A549 (cell line): ENCODE data around the gene IPO4. TPM values are rescaled to one million over a fixed set of nuclear protein-coding genes. Genes with fewer than 3 reads are reported as not detected.

Experiments
- ATAC-seq, 2 experiments: fragments of 200-7000 bp in 1 of 2; fragments of >200 bp in 1 of 2; cut with Nextera tagmentation in 1 of 2; cut with Tn5 transposase in 1 of 2; 3 replicates each; pipeline versions ENCODE4 v1.8.0 to v1.9.1; 2018 to 2020; ENCODE audit warnings: mild to moderate bottlenecking in 1 of 2, moderate library complexity in 1 of 2
- CTCF ChIA-PET: fragments of 300-600 bp; sonication (Branson Sonifier 250); formaldehyde crosslinking; extraction: SDS; loops from one replicate; lab custom pipeline; 2021; ENCODE audit warnings: antibody characterized with exemption, inconsistent platforms; lab: Yijun Ruan, JAX
- POLR2A ChIA-PET: fragments of 350-600 bp; formaldehyde crosslinking; extraction: SDS; loops from one replicate; lab custom pipeline; 2021; ENCODE audit warnings: antibody characterized with exemption, inconsistent platforms; lab: Yijun Ruan, JAX
- DNase-seq, 2 experiments: peaks; one replicate each; pipeline versions ENCODE4 v3.0.0 to v3.0.0-alpha.2; 2011 to 2016; ENCODE audit warnings: low read depth in 1 of 2, low spot score in 1 of 2
- FAIRE-seq: peaks from 2 replicates; lab custom pipeline; 2011; peaks lifted over from hg19 to GRCh38; lab: Jason Lieb, UNC
- H3K27ac ChIP-seq, 2 experiments: fragments of >200 bp; sonication (Bioruptor Twin); formaldehyde crosslinking; 3 replicates each; pipeline ENCODE4 v1.5.1; 2016 to 2017
- H3K4me1 ChIP-seq: fragments of >200 bp; sonication (Bioruptor Twin); formaldehyde crosslinking; 3 replicates; pipeline ENCODE4 v1.6.1; 2016
- H3K4me2 ChIP-seq: fragments of >200 bp; sonication (Bioruptor Twin); formaldehyde crosslinking; 3 replicates; pipeline ENCODE4 v1.6.1; 2016
- H3K4me3 ChIP-seq: fragments of >200 bp; sonication (Bioruptor Twin); formaldehyde crosslinking; 3 replicates; pipeline ENCODE4 v1.5.1; 2016
- H3K9me3 ChIP-seq: fragments of >200 bp; sonication (Bioruptor Twin); formaldehyde crosslinking; 3 replicates; pipeline ENCODE4 v1.6.1; 2016
- ATOH8 ChIP-seq: fragments of 250-450 bp; sonication (Bioruptor Pico); IDR thresholded peaks from 2 replicates; pipeline ENCODE4 v1.5.0; 2020; ENCODE audit warnings: low read depth, mild to moderate bottlenecking, moderate library complexity
- CEBPB ChIP-seq, 2 experiments: fragments of >200 bp in 1 of 2; sonication (Bioruptor Twin) in 1 of 2; formaldehyde crosslinking in 1 of 2; IDR thresholded peaks; 2 replicates each; pipeline ENCODE4 v1.6.1; 2012 to 2016
- EHF ChIP-seq: fragments of 250-450 bp; sonication (Bioruptor Pico); IDR thresholded peaks from 2 replicates; pipeline ENCODE4 v1.5.0; 2020; ENCODE audit warnings: mild to moderate bottlenecking
- EHMT2 ChIP-seq: fragments of 200-600 bp; sonication (generic); IDR thresholded peaks from 2 replicates; pipeline ENCODE4 v1.6.1; 2016; ENCODE audit warnings: antibody characterized with exemption, low read depth, mild to moderate bottlenecking, moderate library complexity
- EP300 ChIP-seq, 2 experiments: fragments of >200 bp; sonication (Bioruptor Twin); formaldehyde crosslinking; IDR thresholded peaks; 2 replicates in 1 of 2; 3 replicates in 1 of 2; pipeline ENCODE4 v1.6.1; 2016 to 2017
- FOSB ChIP-seq: fragments of 250-450 bp; sonication (Bioruptor Pico); IDR thresholded peaks from 2 replicates; pipeline ENCODE4 v1.5.0; 2020; ENCODE audit warnings: mild to moderate bottlenecking, moderate library complexity
- FOSL2 ChIP-seq, 2 experiments: fragments of 450-650 bp in 1 of 2; fragments of >200 bp in 1 of 2; sonication (Bioruptor Twin) in 1 of 2; formaldehyde crosslinking; IDR thresholded peaks; 2 replicates each; pipeline versions ENCODE4 v1.5.0 to v1.6.1; 2016 to 2020; ENCODE audit warnings: mild to moderate bottlenecking in 1 of 2, moderate library complexity in 1 of 2
- GATA3 ChIP-seq: IDR thresholded peaks from 2 replicates; pipeline ENCODE4 v1.6.1; 2012; ENCODE audit warnings: borderline replicate concordance
- HES2 ChIP-seq: fragments of >200 bp; sonication (Bioruptor Twin); formaldehyde crosslinking; IDR thresholded peaks from 2 replicates; pipeline ENCODE4 v1.6.1; 2016
- HEYL ChIP-seq: fragments of 250-450 bp; sonication (Bioruptor Pico); IDR thresholded peaks from 2 replicates; pipeline ENCODE4 v1.8.0; 2021; ENCODE audit warnings: mild to moderate bottlenecking, moderate library complexity
- HOXA7 ChIP-seq: fragments of 250-450 bp; sonication (Bioruptor Pico); IDR thresholded peaks from 2 replicates; pipeline ENCODE4 v1.5.0; 2020; ENCODE audit warnings: mild to moderate bottlenecking, moderate library complexity
- KDM5A ChIP-seq: fragments of 200-600 bp; sonication (generic); IDR thresholded peaks from 2 replicates; pipeline ENCODE4 v1.6.1; 2016; ENCODE audit warnings: antibody characterized with exemption, mild to moderate bottlenecking
- MAFK ChIP-seq: fragments of 450-650 bp; IDR thresholded peaks from 2 replicates; pipeline ENCODE4 v1.6.1; 2014; ENCODE audit not compliant: partially characterized antibody
- NFE2L2 ChIP-seq: fragments of 150-350 bp; conservative IDR thresholded peaks from 2 replicates; pipeline ENCODE4 v1.6.1; 2014; ENCODE audit warnings: low read length
- RARB ChIP-seq: fragments of 250-450 bp; sonication (Bioruptor Pico); IDR thresholded peaks from 2 replicates; pipeline ENCODE4 v1.8.0; 2021; ENCODE audit warnings: mild to moderate bottlenecking, moderate library complexity
- RCOR1 ChIP-seq: fragments of 150-350 bp; IDR thresholded peaks from 2 replicates; pipeline ENCODE4 v1.6.1; 2014; ENCODE audit warnings: antibody characterized with exemption, low read length, low read depth
- REST ChIP-seq: fragments of 200-600 bp; sonication (generic); IDR thresholded peaks from 2 replicates; pipeline ENCODE4 v1.6.1; 2016; ENCODE audit warnings: antibody characterized with exemption, mild to moderate bottlenecking, moderate library complexity
- SREBF2 ChIP-seq: fragments of 450-650 bp; IDR thresholded peaks from 2 replicates; pipeline ENCODE4 v1.6.1; 2014; ENCODE audit warnings: mild to moderate bottlenecking, moderate library complexity
- TFCP2L1 ChIP-seq: fragments of 250-450 bp; sonication (Bioruptor Pico); IDR thresholded peaks from 2 replicates; pipeline ENCODE4 v1.5.0; 2021; ENCODE audit warnings: mild to moderate bottlenecking
- TP53 ChIP-seq: fragments of 250-450 bp; sonication (Bioruptor Pico); IDR thresholded peaks from 2 replicates; pipeline ENCODE4 v1.5.0; 2021; ENCODE audit warnings: mild to moderate bottlenecking, moderate library complexity
- ZC3H11A ChIP-seq: fragments of 450-650 bp; IDR thresholded peaks from 2 replicates; pipeline ENCODE4 v1.6.1; 2014; ENCODE audit warnings: antibody characterized with exemption, mild to moderate bottlenecking
- ZFP36 ChIP-seq: fragments of 450-650 bp; IDR thresholded peaks from 2 replicates; pipeline ENCODE4 v1.6.1; 2014; ENCODE audit warnings: borderline replicate concordance; ENCODE audit not compliant: partially characterized antibody
- ZNF302 ChIP-seq: fragments of 250-450 bp; sonication (Bioruptor Pico); IDR thresholded peaks from 2 replicates; pipeline ENCODE4 v1.9.0; 2021; ENCODE audit warnings: inconsistent platforms, mild to moderate bottlenecking, moderate library complexity
- WGBS: methylation state at CpG from one replicate; pipeline ENCODE4 v1.1.6; 2017; ENCODE audit errors: missing lambda C conversion rate; 5-methylcytosine and 5-hydroxymethylcytosine counted together
- polyA plus RNA-seq, 4 experiments: library from polyadenylated mRNA; depleted of rRNA in 3 of 4; stranded (reverse); fragments of >200 nt; fragmentation: RNase III in 1 of 4; extraction: RNeasy Plus Mini Kit Qiagen cat#74134 plus additional on column Dnase treatment in 1 of 4; gene quantifications; 2 replicates in 3 of 4; 3 replicates in 1 of 4; pipeline ENCODE4 v1.2.3, GENCODE V29; 2011 to 2017

Gene IPO4
- polyA plus RNA-seq, 2 of the 4 experiments (the other 2 are of a cell fraction) = 37.1 to 91.7 TPM

- ATAC-seq = no peak
- no peak for FAIRE-seq
- Histone ChIP-seq H3K9me3 (no peaks in the 10 kb centered on the region), H3K4me1 (peaks cover 20% of the 10 kb centered on the region), H3K4me3 (no peak overlapping the region), H3K27ac (no peak overlapping the region), H3K4me2 (no peak overlapping the region)
- CTCF ChIA-PET = interaction anchor here (0.9 to 4.3 kb wide), 3 partner anchors 11 to 48 kb away, joined by 3 to 15 read pairs (median 3); partner anchors contain the start of gene PSME2
- 93% methylated on average over 1 of the region's 1 CpG for WGBS
- TF ChIP-seq FOSB (CRISPR knock-in tag) (no peak), EHMT2 (no peak), HOXA7 (no peak), ZC3H11A (no peak), EHF (CRISPR knock-in tag) (no peak), ZFP36 (no peak), KDM5A (no peak), SREBF2 (no peak), EP300 (IDR thresholded peaks at IDR 0.05) (no peak), ATOH8 (no peak), MAFK (no peak)
- POLR2A ChIA-PET = interaction anchor here (0.9 kb wide), 1 partner anchor 10 kb away, joined by 3 read pairs; the partner anchor contains the start of gene PSME2
- DNase-seq = no peak
These were observed 31.8 kb downstream of the IPO4 start for GRCh38 chr14:24156840-24157239.

DNA sequence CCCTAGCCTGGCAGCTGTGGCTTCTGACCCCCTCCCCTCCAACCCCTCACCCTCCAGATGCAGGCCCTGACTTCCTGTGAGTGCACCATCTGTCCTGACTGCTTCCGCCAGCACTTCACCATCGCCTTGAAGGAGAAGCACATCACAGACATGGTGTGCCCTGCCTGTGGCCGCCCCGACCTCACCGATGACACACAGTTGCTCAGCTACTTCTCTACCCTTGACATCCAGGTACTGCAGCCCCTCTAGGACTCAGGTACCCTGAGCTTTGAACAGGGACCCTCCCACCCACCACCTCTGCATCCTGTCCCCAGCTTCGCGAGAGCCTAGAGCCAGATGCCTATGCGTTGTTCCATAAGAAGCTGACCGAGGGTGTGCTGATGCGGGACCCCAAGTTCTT lies 33.5 kb downstream of the IPO4 start:
- Histone ChIP-seq H3K4me2 (no peak overlapping the region), H3K9me3 (no peaks in the 10 kb centered on the region), H3K27ac (no peak overlapping the region), H3K4me3 (no peak overlapping the region), H3K4me1 (peaks cover 5% of the 10 kb centered on the region; the same call in 2 of the 3 replicates)
- ChIA-PET POLR2A (interaction anchor here (0.7 kb wide), 1 partner anchor 14 kb away, joined by 3 read pairs; the partner anchor contains the start of gene EMC9), CTCF (interaction anchor here (0.6 to 4.3 kb wide), 10 partner anchors 8 to 97 kb away, joined by 3 to 15 read pairs (median 3); partner anchors contain the start of genes PSME2 and RNF31)
- 100% methylated on average over 10 of the region's 10 CpGs for whole genome bisulfite sequencing
- no peak for TF ChIP-seq HEYL (CRISPR knock-in tag)
- no peak for TF ChIP-seq TP53 (CRISPR knock-in tag)
- TF ChIP-seq FOSB (CRISPR knock-in tag) = no peak
- TF ChIP-seq TFCP2L1 = no peak
- no peak for TF ChIP-seq CEBPB (IDR thresholded peaks at IDR 0.05)
- no peak for TF ChIP-seq FOSL2 (IDR thresholded peaks at IDR 0.05)
- TF ChIP-seq FOSL2 (CRISPR knock-in tag; IDR thresholded peaks at IDR 0.05) = no peak
- no peak for TF ChIP-seq NFE2L2
- no peak for TF ChIP-seq HES2
- TF ChIP-seq HOXA7 = no peak
- TF ChIP-seq REST = no peak
- TF ChIP-seq GATA3 = no peak
- TF ChIP-seq MAFK = no peak
- TF ChIP-seq ZNF302 = no peak
- TF ChIP-seq RARB (CRISPR knock-in tag) = no peak
- TF ChIP-seq RCOR1 = no peak
- ATAC-seq (no peak), DNase-seq (no peak), FAIRE-seq (no peak)
